CD4-positive, alpha-beta T cell (primary cell): ENCODE results near the gene SKIDA1. TPM values are rescaled to one million over a fixed set of nuclear protein-coding genes. Genes with fewer than 3 reads are reported as not detected.

ENCODE experiments used
- ATAC-seq: fragments of 200-7000 bp; cut with Tn5 transposase; one replicate; pipeline ENCODE4 v1.10.0; 2022; ENCODE audit warnings: mild to moderate bottlenecking; ENCODE audit not compliant: poor library complexity
- CTCF ChIA-PET: fragments of 350-600 bp; sonication (Branson Sonifier 250); formaldehyde crosslinking; loops from one replicate; lab custom pipeline; 2021; ENCODE audit warnings: antibody characterized with exemption, inconsistent platforms; lab: Charles Lee
- POLR2A ChIA-PET: fragments of 350-600 bp; sonication (Branson Sonifier 250); formaldehyde crosslinking; loops from one replicate; lab custom pipeline; 2021; ENCODE audit warnings: antibody characterized with exemption, inconsistent platforms; lab: Charles Lee
- DNase-seq, 14 experiments: peaks; one replicate each; pipeline ENCODE4 v3.0.0-alpha.2; 2013 to 2020; ENCODE audit warnings: mixed read lengths in 2 of 14
- H3K27ac ChIP-seq, 2 donors: one replicate each; pipeline versions ENCODE4 v1.5.1 to v1.7.0; 2013; ENCODE audit warnings: low read length in 2 of 2, low read depth in 1 of 2, mild to moderate bottlenecking in 1 of 2
- H3K27me3 ChIP-seq, 2 experiments: 1 replicate in 1 of 2; 2 replicates in 1 of 2; pipeline versions ENCODE4 v1.6.1 to v1.7.0; 2013; ENCODE audit warnings: low read length in 2 of 2, control low read depth in 1 of 2, mild to moderate bottlenecking in 1 of 2, moderate library complexity in 1 of 2; ENCODE audit not compliant: insufficient read depth in 2 of 2, control insufficient read depth in 1 of 2
- H3K36me3 ChIP-seq: one replicate; pipeline ENCODE4 v1.6.1; 2013; ENCODE audit warnings: low read length, control low read depth; ENCODE audit not compliant: insufficient read depth
- H3K4me1 ChIP-seq: one replicate; pipeline ENCODE4 v1.6.1; 2013; ENCODE audit warnings: low read length, control low read depth; ENCODE audit not compliant: insufficient read depth
- H3K4me3 ChIP-seq: one replicate; pipeline ENCODE4 v1.5.1; 2013; ENCODE audit warnings: mild to moderate bottlenecking, low read length, moderate library complexity
- H3K9me3 ChIP-seq, 2 experiments: 1 replicate in 1 of 2; 2 replicates in 1 of 2; pipeline versions ENCODE4 v1.6.1 to v1.7.0; 2013; ENCODE audit warnings: low read length in 2 of 2, mild to moderate bottlenecking in 2 of 2, control low read depth in 1 of 2, moderate library complexity in 1 of 2; ENCODE audit not compliant: control insufficient read depth in 1 of 2, insufficient read depth in 1 of 2
- H3K27ac Mint-ChIP-seq: one replicate; pipeline ENCODE4 v1.8.0; 2020; ENCODE audit warnings: mixed read lengths
- H3K27me3 Mint-ChIP-seq: one replicate; pipeline ENCODE4 v1.8.0; 2021; ENCODE audit warnings: mixed read lengths
- H3K36me3 Mint-ChIP-seq: one replicate; pipeline ENCODE4 v1.8.0; 2021; ENCODE audit warnings: low read depth, mixed read lengths
- H3K4me1 Mint-ChIP-seq: one replicate; pipeline ENCODE4 v1.8.0; 2021; ENCODE audit warnings: low read depth, mixed read lengths
- H3K4me3 Mint-ChIP-seq: one replicate; pipeline ENCODE4 v1.8.0; 2020; ENCODE audit warnings: mild to moderate bottlenecking, mixed read lengths
- H3K9me3 Mint-ChIP-seq: one replicate; pipeline ENCODE4 v1.8.0; 2020; ENCODE audit warnings: mixed read lengths
- CTCF ChIP-seq: fragments of 200-600 bp; IDR thresholded peaks from one replicate; pipeline ENCODE4 v1.8.0; 2022; ENCODE audit warnings: antibody characterized with exemption, mild to moderate bottlenecking
- intact Hi-C, 2 experiments: fragments of 100-400 bp; cut with DNase I in 1 of 2; cut with micrococcal nuclease in 1 of 2; formaldehyde crosslinking; loops; one replicate each; pipeline versions ENCODE4 v1.15.1 to v1.9.0; 2023 to 2025; cut with DNase I, micrococcal nuclease
- microRNA-seq: library from miRNA; unstranded; fragments of <30 nt; microRNA quantifications from one replicate; pipeline ENCODE4 v1.2.0, GENCODE V29; 2021; ENCODE audit warnings: borderline microRNAs expressed, borderline replicate concordance
- total RNA-seq, 174 experiments: library from RNA in 2 of 174; stranded (reverse) in 2 of 174; gene quantifications; one replicate each; pipeline ENCODE4 v1.2.3 and lab custom pipeline; 2021 to 2026

Gene SKIDA1
- total RNA-seq, 2 experiments from 2014 or later: 0.22 to 0.25 TPM

- no peak for ATAC-seq
- H3K27me3 Mint-ChIP-seq: peaks cover 6% of the 10 kb centered on the region
- no peaks in the 10 kb centered on the region for H3K9me3 Mint-ChIP-seq
- no peak for TF ChIP-seq CTCF
- H3K4me3 Mint-ChIP-seq: no peak overlapping the region
- Histone ChIP-seq H3K4me1 (no peaks in the 10 kb centered on the region), H3K4me3 (no peak overlapping the region), H3K36me3 (no peaks in the 10 kb centered on the region), H3K27ac (no peak overlapping the region), H3K27me3 (peaks cover 0 to 3% of the 10 kb centered on the region in 2 experiments), H3K9me3 (no peaks in the 10 kb centered on the region)
- no peaks in the 10 kb centered on the region for H3K36me3 Mint-ChIP-seq
- intact Hi-C loops: no loop called here
- H3K4me1 Mint-ChIP-seq: no peaks in the 10 kb centered on the region
- no peak for DNase-seq
- ChIA-PET CTCF (no interaction called here), POLR2A (no interaction called here)
- H3K27ac Mint-ChIP-seq: no peak overlapping the region
Measured at GRCh38 chr10:21467633-21468032, 57.8 kb downstream of the SKIDA1 start.

- Mint-ChIP-seq H3K36me3 (no peaks in the 10 kb centered on the region), H3K4me1 (no peaks in the 10 kb centered on the region), H3K9me3 (no peaks in the 10 kb centered on the region), H3K27me3 (peaks cover 8% of the 10 kb centered on the region), H3K4me3 (no peak overlapping the region), H3K27ac (no peak overlapping the region)
- H3K4me1 ChIP-seq: no peaks in the 10 kb centered on the region
- DNase-seq: no peak
- H3K9me3 ChIP-seq: peaks cover 0 to 5% of the 10 kb centered on the region in 2 experiments
- intact Hi-C loops: no loop called here
- ChIA-PET CTCF (no interaction called here), POLR2A (no interaction called here)
- H3K27ac ChIP-seq: no peak overlapping the region
- no peak for TF ChIP-seq CTCF
- no peaks in the 10 kb centered on the region for H3K36me3 ChIP-seq
- H3K27me3 ChIP-seq: peaks cover 0 to 3% of the 10 kb centered on the region in 2 experiments
- ATAC-seq: no peak
- no peak overlapping the region for H3K4me3 ChIP-seq
Measured at GRCh38 chr10:21464134-21464533, 61.3 kb downstream of the SKIDA1 start.

Small RNA genes lying within 50 kb of the gene (microRNA-seq; reads per million reads assigned to microRNA genes)
- gene MIR1915: not detected

Other genes with a start within 250 kb of the SKIDA1 start
- gene MLLT10, start 8.6 kb upstream of the SKIDA1 start, total RNA-seq: 10 to 100 TPM; 46.0 to 64.1 TPM